Measurements from ENCODE around the gene HOXB7.

Gene HOXB7

GRCh38 chr17:48645639-48646182 is 34.9 kb upstream of the HOXB7 start:
- no peak for DNase-seq (ENCODE audit: low read depth)
- no peak overlapping the region for H3K4me3 ChIP-seq (ENCODE audit: low read depth, low read length)
- TF ChIP-seq CTCF (IDR thresholded peaks at IDR 0.05; ENCODE audit: low read depth, low read length, missing control alignments) = no peak

GRCh38 chr17:48644910-48645557 is 34.2 kb upstream of the HOXB7 start:
- no peak for DNase-seq (ENCODE audit: low read depth)
- H3K4me3 ChIP-seq (ENCODE audit: low read depth, low read length) = no peak overlapping the region
- no peak for TF ChIP-seq CTCF (IDR thresholded peaks at IDR 0.05; ENCODE audit: low read depth, low read length, missing control alignments)

- no peak for DNase-seq (ENCODE audit: low read depth)
- TF ChIP-seq CTCF (IDR thresholded peaks at IDR 0.05; ENCODE audit: low read depth, low read length, missing control alignments) = no peak
- H3K4me3 ChIP-seq (ENCODE audit: low read depth, low read length) = no peak overlapping the region
These were observed 33.3 kb upstream of the HOXB7 start for GRCh38 chr17:48644159-48644558.

- no peak for DNase-seq (ENCODE audit: low read depth)
- H3K4me3 ChIP-seq (ENCODE audit: low read depth, low read length) = no peak overlapping the region
- TF ChIP-seq CTCF (IDR thresholded peaks at IDR 0.05; ENCODE audit: low read depth, low read length, missing control alignments) = no peak
These were observed 32.8 kb upstream of the HOXB7 start for GRCh38 chr17:48643697-48644012.

- no peak for TF ChIP-seq CTCF (IDR thresholded peaks at IDR 0.05; ENCODE audit: low read depth, low read length, missing control alignments)
- H3K4me3 ChIP-seq (ENCODE audit: low read depth, low read length) = no peak overlapping the region
- no peak for DNase-seq (ENCODE audit: low read depth)
These were observed 32.3 kb upstream of the HOXB7 start for GRCh38 chr17:48642843-48643696.

GRCh38 chr17:48642059-48642842 is 31.4 kb upstream of the HOXB7 start:
- TF ChIP-seq CTCF (IDR thresholded peaks at IDR 0.05; ENCODE audit: low read depth, low read length, missing control alignments) = no peak
- no peak for DNase-seq (ENCODE audit: low read depth)
- H3K4me3 ChIP-seq (ENCODE audit: low read depth, low read length) = no peak overlapping the region
